PC-3 (cell line): Measurements from ENCODE around the gene TESMIN. TPM values are rescaled to one million over a fixed set of nuclear protein-coding genes. Genes with fewer than 3 reads are reported as not detected.

Source experiments
- ATAC-seq: fragments of 200-7000 bp; cut with Tn5 transposase; 2 replicates; pipeline ENCODE4 v1.9.1; 2020; ENCODE audit warnings: mild to moderate bottlenecking, moderate library complexity
- BruUV-seq: library from RNA; stranded (reverse); fragments of 400-500 nt; replicated peaks from 2 replicates; lab custom pipeline; 2021; lab: Mats Ljungman, UMichigan
- CTCF ChIA-PET: fragments of 300-600 bp; sonication (Branson Sonifier 250); formaldehyde crosslinking; loops from one replicate; lab custom pipeline; 2022; ENCODE audit warnings: antibody characterized with exemption; lab: Charles Lee
- POLR2A ChIA-PET: fragments of 300-600 bp; sonication (Branson Sonifier 250); formaldehyde crosslinking; loops from one replicate; lab custom pipeline; 2022; ENCODE audit warnings: antibody characterized with exemption; ENCODE audit not compliant: unreplicated experiment; lab: Charles Lee
- DNase-seq: peaks from one replicate; pipeline ENCODE4 v3.0.0-alpha.2; 2015
- H2AFZ ChIP-seq: fragments of 300-600 bp; sonication (generic); 2 replicates; pipeline ENCODE4 v1.6.0; 2016; ENCODE audit warnings: antibody characterized with exemption, low read length
- H3F3A ChIP-seq: fragments of 300-600 bp; sonication (generic); one replicate; pipeline ENCODE4 v1.6.0; 2017; ENCODE audit warnings: antibody characterized with exemption, low read length, control low read depth, mild to moderate bottlenecking; ENCODE audit not compliant: unreplicated experiment
- H3K27ac ChIP-seq: fragments of 300-600 bp; sonication (generic); 2 replicates; pipeline ENCODE4 v1.5.1; 2016; ENCODE audit warnings: mild to moderate bottlenecking, low read length
- H3K27me3 ChIP-seq: fragments of 300-600 bp; sonication (generic); 2 replicates; pipeline ENCODE4 v1.6.1; 2016; ENCODE audit warnings: low read length, mixed read lengths
- H3K36me3 ChIP-seq: fragments of 300-600 bp; sonication (generic); 2 replicates; pipeline ENCODE4 v1.6.1; 2016; ENCODE audit warnings: low read depth, mixed run types, low read length, mixed read lengths
- H3K4me1 ChIP-seq: fragments of 300-600 bp; sonication (generic); 2 replicates; pipeline ENCODE4 v1.5.1; 2016; ENCODE audit warnings: low read length; ENCODE audit not compliant: insufficient read depth
- H3K4me2 ChIP-seq: fragments of 300-600 bp; sonication (generic); 2 replicates; pipeline ENCODE4 v1.6.0; 2016; ENCODE audit warnings: low read length
- H3K4me3 ChIP-seq: fragments of 300-600 bp; sonication (generic); 2 replicates; pipeline ENCODE4 v1.5.1; 2016; ENCODE audit warnings: mild to moderate bottlenecking, low read length, mixed read lengths
- H3K79me2 ChIP-seq: fragments of 300-600 bp; sonication (generic); 2 replicates; pipeline ENCODE4 v1.6.1; 2017; ENCODE audit warnings: low read length, mixed read lengths
- H3K9ac ChIP-seq: fragments of 300-600 bp; sonication (generic); 2 replicates; pipeline ENCODE4 v1.6.0; 2016; ENCODE audit warnings: mild to moderate bottlenecking, low read length
- H3K9me2 ChIP-seq: fragments of 300-600 bp; sonication (generic); replicated peaks from 2 replicates; pipeline ENCODE4 v1.6.1; 2016; ENCODE audit warnings: mixed run types, low read length, mixed read lengths
- H3K9me3 ChIP-seq: fragments of 300-600 bp; sonication (generic); 2 replicates; pipeline ENCODE4 v1.6.1; 2016; ENCODE audit warnings: low read length, mixed read lengths
- H4K20me1 ChIP-seq: fragments of 300-600 bp; sonication (generic); 2 replicates; pipeline ENCODE4 v1.6.1; 2016; ENCODE audit warnings: low read length, mixed read lengths
- EZH2 ChIP-seq: fragments of 300-600 bp; sonication (generic); IDR thresholded peaks from one replicate; pipeline ENCODE4 v1.6.1; 2017; ENCODE audit warnings: antibody characterized with exemption, mild to moderate bottlenecking, low read length; ENCODE audit not compliant: unreplicated experiment
- EZH2phosphoT487 ChIP-seq: fragments of 300-600 bp; sonication (generic); IDR thresholded peaks from 2 replicates; pipeline ENCODE4 v1.6.1; 2018; ENCODE audit warnings: mild to moderate bottlenecking, antibody characterized with exemption, low read length, borderline replicate concordance
- intact Hi-C: fragments of 100-400 bp; cut with micrococcal nuclease; formaldehyde crosslinking; loops from 2 replicates; pipeline ENCODE4 v1.9.0; 2023
- total RNA-seq: library from RNA; depleted of rRNA; stranded (reverse); fragments of >200 nt; gene quantifications from 2 replicates; pipeline ENCODE4 v1.2.3, GENCODE V29; 2014; rRNA removed
- TF ChIP-seq, protein P1 (sequence below): fragments of 300-600 bp; sonication (generic); conservative IDR thresholded peaks from 2 replicates; pipeline ENCODE4 v1.5.1; 2017; ENCODE audit warnings: antibody characterized with exemption, low read depth, mild to moderate bottlenecking, low read length

Gene TESMIN
- total RNA-seq, 1 experiment from 2014 or later = 25.8 TPM

DNA sequence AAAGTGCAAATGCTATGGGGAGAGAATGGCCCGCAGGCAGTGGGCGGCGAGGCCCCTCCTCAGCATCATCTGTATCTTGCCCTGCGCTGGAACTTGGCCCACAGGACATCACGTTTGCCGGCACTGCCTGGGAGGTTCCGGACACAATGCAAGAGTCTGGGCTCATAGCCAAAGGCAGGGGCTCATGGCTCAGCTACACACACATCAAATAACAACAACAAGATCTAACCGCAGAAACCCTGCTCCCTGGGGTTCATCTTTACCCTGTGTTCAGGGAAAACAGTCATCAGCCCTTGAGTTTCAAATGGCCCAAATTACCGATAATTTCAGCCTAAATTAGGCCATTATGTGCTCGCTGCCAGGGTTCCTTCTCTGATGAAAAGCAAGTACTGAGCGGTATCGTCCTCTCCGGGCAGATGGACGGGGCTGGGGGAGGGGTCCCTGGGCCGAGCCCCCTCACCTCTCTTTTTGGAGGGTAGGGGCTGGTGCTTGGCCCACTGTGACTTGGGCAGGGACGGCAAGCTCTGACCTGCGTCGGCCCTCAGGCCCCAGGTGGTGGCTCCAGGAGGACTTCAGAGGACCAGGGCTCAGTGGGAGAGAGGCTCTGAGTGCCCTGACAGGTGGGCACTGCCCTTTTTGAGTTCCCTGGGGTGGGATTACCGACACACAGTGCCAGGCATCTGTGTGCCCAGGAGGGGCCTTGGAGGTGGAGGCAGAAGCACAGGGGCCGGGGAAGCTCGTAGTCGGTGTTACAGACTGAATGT is 92.0 kb downstream of the TESMIN start:
- no peaks in the 10 kb centered on the region for H3K79me2 ChIP-seq
- peaks cover 8% of the 10 kb centered on the region; the same call in 1 of the 2 replicates for H3K27me3 ChIP-seq
- no peaks in the 10 kb centered on the region for H4K20me1 ChIP-seq
- no peak overlapping the region for H3K4me3 ChIP-seq
- intact Hi-C loops = no loop called here
- H3K4me2 ChIP-seq = peak overlapping the region; percentile 23; the same call in 1 of the 2 replicates
- peak; percentile 98 for ATAC-seq
- no peaks in the 10 kb centered on the region for H3K36me3 ChIP-seq
- no peaks in the 10 kb centered on the region for H3K9me2 ChIP-seq
- H3K9ac ChIP-seq = no peak overlapping the region
- no TSS peak for BruUV-seq
- H3K4me1 ChIP-seq = peaks cover 6% of the 10 kb centered on the region
- H3F3A ChIP-seq = no peaks in the 10 kb centered on the region
- no peaks in the 10 kb centered on the region for H3K9me3 ChIP-seq
- DNase-seq = peak; percentile 89
- TF ChIP-seq EZH2 (no peak), EZH2phosphoT487 (no peak)
- ChIA-PET POLR2A (no interaction called here), CTCF (no interaction called here)
- no peak overlapping the region for H3K27ac ChIP-seq
- H2AFZ ChIP-seq = no peak overlapping the region

DNA sequence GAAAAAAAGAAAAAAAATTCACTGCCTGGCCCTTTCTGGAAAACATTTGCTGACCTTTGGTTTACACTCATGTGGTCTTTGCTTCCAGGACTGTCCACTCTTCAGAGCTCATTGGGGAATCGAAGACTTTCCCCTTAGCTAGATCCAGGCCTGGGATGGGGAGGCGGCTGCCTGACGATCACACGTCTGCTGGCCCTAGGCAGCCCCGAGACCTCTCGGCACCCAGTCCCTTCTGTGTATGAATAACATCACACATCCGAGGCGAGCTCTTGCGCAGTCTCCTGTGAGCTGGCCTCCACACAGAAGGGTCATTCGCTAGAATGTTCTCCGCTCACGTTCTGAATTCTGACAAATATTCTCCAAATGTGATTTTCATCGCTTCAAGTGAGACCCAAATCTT is 92.7 kb downstream of the TESMIN start:
- DNase-seq = no peak
- intact Hi-C loops = no loop called here
- Histone ChIP-seq H3K36me3 (no peaks in the 10 kb centered on the region), H3K9me3 (no peaks in the 10 kb centered on the region), H3K79me2 (no peaks in the 10 kb centered on the region), H3F3A (no peaks in the 10 kb centered on the region), H4K20me1 (no peaks in the 10 kb centered on the region), H3K9ac (no peak overlapping the region), H3K27ac (no peak overlapping the region), H2AFZ (no peak overlapping the region), H3K27me3 (peaks cover 8% of the 10 kb centered on the region; the same call in 1 of the 2 replicates), H3K4me1 (peaks cover 6% of the 10 kb centered on the region), H3K4me3 (no peak overlapping the region), H3K9me2 (no peaks in the 10 kb centered on the region), H3K4me2 (no peak overlapping the region)
- ATAC-seq = no peak
- TF ChIP-seq EZH2 = no peak
- TF ChIP-seq EZH2phosphoT487 = no peak
- TF ChIP-seq, protein P1, sequence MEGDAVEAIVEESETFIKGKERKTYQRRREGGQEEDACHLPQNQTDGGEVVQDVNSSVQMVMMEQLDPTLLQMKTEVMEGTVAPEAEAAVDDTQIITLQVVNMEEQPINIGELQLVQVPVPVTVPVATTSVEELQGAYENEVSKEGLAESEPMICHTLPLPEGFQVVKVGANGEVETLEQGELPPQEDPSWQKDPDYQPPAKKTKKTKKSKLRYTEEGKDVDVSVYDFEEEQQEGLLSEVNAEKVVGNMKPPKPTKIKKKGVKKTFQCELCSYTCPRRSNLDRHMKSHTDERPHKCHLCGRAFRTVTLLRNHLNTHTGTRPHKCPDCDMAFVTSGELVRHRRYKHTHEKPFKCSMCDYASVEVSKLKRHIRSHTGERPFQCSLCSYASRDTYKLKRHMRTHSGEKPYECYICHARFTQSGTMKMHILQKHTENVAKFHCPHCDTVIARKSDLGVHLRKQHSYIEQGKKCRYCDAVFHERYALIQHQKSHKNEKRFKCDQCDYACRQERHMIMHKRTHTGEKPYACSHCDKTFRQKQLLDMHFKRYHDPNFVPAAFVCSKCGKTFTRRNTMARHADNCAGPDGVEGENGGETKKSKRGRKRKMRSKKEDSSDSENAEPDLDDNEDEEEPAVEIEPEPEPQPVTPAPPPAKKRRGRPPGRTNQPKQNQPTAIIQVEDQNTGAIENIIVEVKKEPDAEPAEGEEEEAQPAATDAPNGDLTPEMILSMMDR = no peak
- CTCF ChIA-PET = no interaction called here
- POLR2A ChIA-PET = no interaction called here
- BruUV-seq = no TSS peak

DNA sequence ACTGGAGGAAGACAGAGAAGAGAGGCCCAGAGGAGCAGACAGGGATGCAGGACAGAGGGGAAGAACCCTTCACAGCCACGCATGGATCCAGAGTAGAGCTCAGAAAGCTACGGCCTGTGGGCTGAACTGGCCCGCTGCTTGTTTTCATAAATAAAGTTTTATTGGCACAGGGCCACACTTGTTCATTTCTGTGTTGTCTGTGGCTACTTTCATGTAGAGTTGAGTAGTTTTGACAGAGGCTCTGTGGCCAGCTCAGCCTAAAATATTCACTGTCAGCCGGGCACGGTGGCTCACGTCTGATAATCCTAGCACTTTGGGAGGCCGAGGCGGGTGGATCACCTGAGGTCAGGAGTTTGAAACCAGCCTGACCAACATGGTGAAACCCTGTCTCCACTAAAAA is 93.2 kb downstream of the TESMIN start:
- no peak overlapping the region for H3K9ac ChIP-seq
- ATAC-seq = no peak
- CTCF ChIA-PET = no interaction called here
- DNase-seq = no peak
- H3K9me2 ChIP-seq = no peaks in the 10 kb centered on the region
- intact Hi-C loops = no loop called here
- no peaks in the 10 kb centered on the region for H3K79me2 ChIP-seq
- H3K4me3 ChIP-seq = no peak overlapping the region
- H3F3A ChIP-seq = no peaks in the 10 kb centered on the region
- peaks cover 6% of the 10 kb centered on the region for H3K4me1 ChIP-seq
- no peak overlapping the region for H3K4me2 ChIP-seq
- no peak overlapping the region for H2AFZ ChIP-seq
- H3K9me3 ChIP-seq = no peaks in the 10 kb centered on the region
- H3K36me3 ChIP-seq = no peaks in the 10 kb centered on the region
- no peak overlapping the region for H3K27ac ChIP-seq
- TF ChIP-seq, protein P1 = no peak
- TF ChIP-seq EZH2phosphoT487 (no peak), EZH2 (no peak)
- no TSS peak for BruUV-seq
- peaks cover 8% of the 10 kb centered on the region; the same call in 1 of the 2 replicates for H3K27me3 ChIP-seq
- POLR2A ChIA-PET = no interaction called here
- no peaks in the 10 kb centered on the region for H4K20me1 ChIP-seq

Other genes with a start within 250 kb of the TESMIN start
- 32.2 and 46.7 TPM in 2 replicates for gene GAL, start 67.0 kb downstream of the TESMIN start, total RNA-seq
- gene CPT1A, start 90.4 kb upstream of the TESMIN start, total RNA-seq = 38.1 and 53.2 TPM in 2 replicates
- 200 and 230 TPM in 2 replicates for gene MRPL21, start 152.3 kb upstream of the TESMIN start, total RNA-seq
- gene IGHMBP2, start 152.4 kb upstream of the TESMIN start, total RNA-seq = 20.5 and 22.5 TPM in 2 replicates
- not detected in 2 replicates for gene MRGPRD, start 229.5 kb upstream of the TESMIN start, total RNA-seq